Stimulated activated CD8-positive, alpha-beta memory T cell treated with anti-CD3 and anti-CD28 coated beads, Interleukin-15, amount 100 ng/mL, for 24 hours (primary cell): ENCODE measurements around the gene CNGB1.
A peak's percentile ranks its signal among the peaks of the same experiment; 100 is the strongest.
"Not testable (repeated sequence)": the region's sequence is repeated elsewhere in the genome, so short reads cannot be mapped to it uniquely, and the experiment has no call there.

ENCODE experiments used
- DNase-seq: peaks from one replicate; pipeline ENCODE4 v3.0.0-alpha.2; 2020; ENCODE audit warnings: low read depth

Gene CNGB1

DNA sequence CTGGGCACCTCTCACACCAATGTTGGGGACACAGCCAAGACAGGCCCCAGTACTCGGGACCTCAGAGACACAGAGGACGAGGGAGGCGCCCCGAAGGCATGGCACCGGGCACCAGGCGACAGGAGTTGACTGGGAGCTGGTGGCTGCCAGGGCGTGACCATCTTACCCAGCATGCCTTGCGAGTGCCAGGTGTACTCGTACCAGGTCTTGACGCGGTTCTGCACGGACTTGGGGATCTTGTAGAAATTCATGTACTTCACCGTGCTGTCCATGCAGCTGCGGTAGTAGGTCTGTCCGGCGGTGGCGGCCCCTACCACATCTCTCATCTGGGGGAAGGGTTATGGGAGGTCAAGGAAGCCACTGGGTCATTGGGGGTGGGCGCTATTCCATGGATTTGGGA lies 67.3 kb downstream of the CNGB1 start:
- no peak for DNase-seq

GRCh38 chr16:57901480-57902069 lies 69.4 kb downstream of the CNGB1 start:
- no peak for DNase-seq

DNA sequence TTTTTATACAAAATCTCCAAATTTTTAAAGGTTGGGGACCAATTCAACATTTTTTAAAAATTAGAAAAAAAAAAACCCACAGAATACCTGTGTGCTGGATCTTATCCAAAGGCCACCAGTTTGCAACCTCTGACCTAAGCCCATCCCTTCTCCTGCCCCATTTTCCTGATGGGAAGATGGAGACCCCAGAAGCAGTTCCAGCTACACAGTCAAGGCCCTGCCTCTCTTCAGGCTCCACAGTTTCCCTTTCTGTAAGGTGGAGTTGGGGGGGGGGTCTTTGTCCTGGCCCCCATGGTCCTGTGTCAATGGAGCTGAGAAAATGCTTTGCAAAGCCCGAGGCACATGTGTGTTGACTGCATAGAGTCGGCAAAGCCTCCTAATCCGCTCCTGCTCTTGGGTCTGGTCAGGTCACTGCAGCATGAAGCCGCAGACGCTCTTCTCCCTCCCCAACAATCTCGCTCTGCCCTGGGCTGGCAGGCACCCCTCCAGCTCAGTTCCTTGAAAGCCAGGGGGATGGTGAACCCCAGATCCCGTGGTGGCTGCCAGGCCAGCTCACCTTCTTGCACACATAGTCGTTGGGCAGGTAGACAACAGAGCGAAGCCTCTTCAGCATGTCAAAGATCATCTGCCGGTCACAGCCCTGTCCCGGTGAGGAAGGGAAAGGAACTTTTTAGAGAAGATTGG lies 70.0 kb downstream of the CNGB1 start:
- DNase-seq: no peak

- DNase-seq: peak; percentile 64
These were observed 70.9 kb downstream of the CNGB1 start for GRCh38 chr16:57899771-57900661.

- no peak for DNase-seq
These were observed 72.0 kb downstream of the CNGB1 start for GRCh38 chr16:57898961-57899360.

- no peak for DNase-seq
These were observed 72.9 kb downstream of the CNGB1 start for GRCh38 chr16:57897996-57898395.

DNA sequence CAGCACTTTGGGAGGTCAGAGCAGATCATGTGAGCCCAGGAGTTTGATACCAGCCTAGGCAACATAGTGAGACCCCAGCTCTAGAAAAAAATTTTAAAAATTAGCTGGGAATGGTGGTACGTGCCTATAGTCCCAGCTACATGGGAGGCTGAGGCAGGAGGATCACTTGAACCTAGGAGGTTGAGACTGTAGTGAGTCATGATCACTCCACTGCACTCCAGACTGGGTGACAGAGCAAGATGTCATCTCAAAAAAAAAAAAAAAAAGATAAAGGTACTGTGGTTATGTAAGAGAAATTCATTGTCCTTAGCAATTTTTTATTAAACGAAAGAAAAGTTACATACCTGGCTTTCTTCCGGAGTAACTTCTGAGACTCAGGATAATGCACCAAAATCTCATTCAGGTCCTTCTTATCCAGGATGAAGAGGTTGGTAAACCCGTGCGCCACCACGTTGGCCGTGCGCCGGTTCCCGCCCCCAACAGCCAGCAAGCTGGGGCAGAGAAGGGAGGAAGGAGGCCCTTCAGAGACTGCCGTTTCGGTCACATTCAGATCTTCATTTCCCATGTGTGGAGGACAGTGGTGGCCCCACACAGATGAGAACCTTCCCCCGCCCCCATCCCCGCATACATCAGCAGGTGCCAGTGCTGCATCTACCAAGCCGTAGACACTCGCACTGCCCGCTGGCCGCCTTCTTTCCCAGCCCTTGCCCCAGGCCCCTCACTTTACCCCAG lies 73.7 kb downstream of the CNGB1 start:
- DNase-seq: no peak

DNA sequence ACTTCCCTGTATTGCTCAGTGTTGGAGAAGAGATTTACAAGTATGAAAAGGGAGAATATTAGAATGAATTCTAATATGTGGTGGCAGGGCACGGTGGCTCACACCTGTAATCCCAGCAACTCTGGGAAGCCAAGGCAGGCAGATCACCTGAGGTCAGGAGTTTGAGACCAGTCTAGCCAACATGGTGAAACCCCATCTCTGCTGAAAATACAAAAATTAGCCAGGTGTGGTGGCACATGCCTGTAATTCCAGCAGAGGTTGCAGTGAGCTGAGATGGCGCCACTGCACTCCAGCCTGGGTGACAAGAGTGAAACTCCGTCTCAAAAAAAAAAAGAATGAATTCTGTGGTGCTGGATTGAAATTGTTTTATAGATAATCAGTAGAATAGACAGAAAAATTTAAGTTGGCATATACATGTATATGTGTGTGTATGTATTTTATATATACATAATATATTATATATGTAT lies 75.8 kb downstream of the CNGB1 start:
- not testable (repeated sequence) for DNase-seq

DNA sequence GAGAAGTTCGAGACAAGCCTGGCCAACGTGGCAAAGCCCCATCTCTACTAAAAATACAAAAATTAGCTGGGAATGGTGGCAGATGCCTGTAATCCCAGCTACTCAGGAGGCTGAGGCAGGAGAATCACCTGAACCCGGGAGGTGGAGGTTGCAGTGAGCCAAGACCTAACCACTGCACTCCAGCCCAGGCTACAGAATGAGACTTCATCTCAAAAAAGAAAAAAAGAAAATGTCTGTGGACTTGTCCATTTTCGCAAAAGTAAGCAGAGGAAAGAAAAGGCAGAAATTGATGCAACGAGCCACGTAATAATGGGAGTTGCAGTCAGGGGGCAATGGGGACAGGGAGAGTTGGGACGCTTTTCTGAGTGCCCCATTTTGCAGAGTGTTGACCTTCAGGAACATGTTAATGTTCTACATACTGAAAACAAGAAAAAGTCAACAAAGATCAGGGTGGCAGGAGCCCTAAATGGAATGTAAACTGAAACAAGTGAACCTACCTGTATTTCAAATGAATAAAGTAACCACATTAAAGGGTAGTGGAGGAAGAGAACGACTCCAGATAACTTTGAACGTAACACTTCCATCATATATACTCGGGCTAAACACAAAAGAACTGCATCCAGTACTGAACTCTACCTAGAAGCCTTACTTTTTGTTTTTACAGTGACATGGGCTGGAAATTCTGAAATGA lies 76.4 kb downstream of the CNGB1 start:
- DNase-seq: no peak

GRCh38 chr16:57893559-57894389 lies 77.2 kb downstream of the CNGB1 start:
- no peak for DNase-seq

GRCh38 chr16:57893217-57893558 lies 77.7 kb downstream of the CNGB1 start:
- DNase-seq: no peak

DNA sequence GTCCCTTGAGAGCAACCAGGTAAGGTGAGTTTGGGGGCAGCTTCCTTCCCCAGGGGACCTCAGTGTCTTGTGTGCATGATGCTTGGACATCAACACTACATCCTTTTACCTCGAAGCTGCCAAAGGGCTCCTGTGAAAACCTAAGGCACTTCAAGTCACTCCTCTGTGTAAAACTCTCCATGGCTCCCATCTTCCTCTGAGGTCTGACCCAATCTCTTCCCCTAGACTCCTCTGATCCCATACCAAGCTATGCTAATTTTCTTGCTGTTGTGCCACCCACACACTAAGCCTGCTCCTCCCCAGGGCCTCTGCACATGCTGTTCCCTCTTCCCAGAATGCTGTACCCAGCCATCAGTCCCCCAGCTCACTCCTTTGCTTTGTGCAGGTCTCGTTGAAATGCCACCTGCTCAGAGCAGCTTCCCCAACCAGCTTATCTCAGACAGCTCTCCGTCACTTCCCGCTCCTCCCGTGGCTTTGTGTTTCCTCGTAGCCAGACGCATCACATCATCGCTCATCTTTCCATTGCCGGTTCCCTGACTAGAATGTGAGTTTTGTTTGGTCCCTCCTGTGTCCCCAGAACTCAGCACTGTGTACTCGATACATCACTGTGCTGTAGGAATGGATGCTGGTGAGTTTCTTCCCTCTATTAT lies 78.4 kb downstream of the CNGB1 start:
- no peak for DNase-seq

- DNase-seq: no peak
These were observed 78.9 kb downstream of the CNGB1 start for GRCh38 chr16:57892041-57892440.

DNA sequence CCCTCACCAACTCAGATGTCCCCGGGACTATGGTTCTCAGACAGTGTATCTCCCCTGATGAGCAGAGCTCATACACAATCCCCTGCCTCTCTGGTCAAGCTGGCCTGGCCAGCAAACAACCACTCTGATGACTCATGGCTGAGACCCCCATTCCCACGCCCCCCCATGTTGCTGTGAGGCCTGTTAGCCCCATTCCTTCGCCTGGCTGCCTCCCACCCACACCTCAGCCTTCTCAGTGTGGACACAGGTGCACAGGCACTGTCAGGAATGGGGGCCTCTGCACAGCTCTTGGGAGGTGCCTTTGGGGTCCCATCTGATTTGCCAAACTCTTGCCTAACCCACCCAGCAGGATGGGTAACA lies 80.2 kb downstream of the CNGB1 start:
- no peak for DNase-seq

- no peak for DNase-seq
These were observed 80.8 kb downstream of the CNGB1 start for GRCh38 chr16:57889960-57890751.

- no peak for DNase-seq
These were observed 81.4 kb downstream of the CNGB1 start for GRCh38 chr16:57889522-57889921.

- no peak for DNase-seq
These were observed 81.8 kb downstream of the CNGB1 start for GRCh38 chr16:57889111-57889510.

DNA sequence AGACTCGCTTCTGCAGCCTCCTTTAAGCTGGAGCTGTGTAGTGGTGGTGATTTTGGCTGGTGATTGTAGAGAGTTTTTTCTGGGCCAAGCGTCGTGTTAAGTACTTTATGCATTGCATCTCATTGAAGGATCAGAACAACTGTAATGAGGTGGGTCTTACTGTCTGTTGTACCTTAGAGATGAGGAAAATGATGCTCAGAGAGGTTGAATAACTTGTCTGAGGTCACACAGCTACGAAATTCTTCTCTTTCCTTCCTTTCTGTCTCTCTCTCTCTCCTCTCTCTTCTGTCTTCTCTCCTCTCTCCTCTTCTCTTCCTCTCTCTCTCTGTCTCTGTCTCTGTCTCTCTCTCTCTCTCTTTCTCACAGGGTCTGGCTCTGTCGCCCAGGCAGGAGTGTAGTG lies 82.8 kb downstream of the CNGB1 start:
- DNase-seq: no peak

- DNase-seq: no peak
These were observed 83.2 kb downstream of the CNGB1 start for GRCh38 chr16:57887711-57888110.

DNA sequence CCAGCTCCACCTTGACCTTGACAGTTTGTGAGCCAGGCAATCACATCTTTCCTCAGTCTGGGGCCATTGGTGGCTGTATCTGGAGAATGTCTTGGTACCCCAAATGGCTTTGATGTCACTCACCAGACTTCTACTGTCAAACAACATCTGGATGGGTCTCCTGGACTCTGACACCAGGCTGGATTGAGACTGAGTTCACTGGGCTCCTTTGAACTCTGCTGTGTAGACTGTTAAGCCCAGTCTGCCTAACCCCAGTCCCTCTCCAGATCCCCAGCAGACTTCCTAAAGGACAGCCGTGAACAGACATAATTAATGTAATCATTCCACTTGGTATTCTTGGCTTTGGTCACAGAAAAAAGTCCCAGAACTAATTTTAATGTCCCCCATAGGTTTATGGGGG lies 84.5 kb downstream of the CNGB1 start:
- DNase-seq: no peak
